ENCODE data around the gene GINS1. TPM values are rescaled to one million over a fixed set of nuclear protein-coding genes. Genes with fewer than 3 reads are reported as not detected.

Gene GINS1
- total RNA-seq, 1 experiment from 2014 or later = 36.0 TPM

DNA sequence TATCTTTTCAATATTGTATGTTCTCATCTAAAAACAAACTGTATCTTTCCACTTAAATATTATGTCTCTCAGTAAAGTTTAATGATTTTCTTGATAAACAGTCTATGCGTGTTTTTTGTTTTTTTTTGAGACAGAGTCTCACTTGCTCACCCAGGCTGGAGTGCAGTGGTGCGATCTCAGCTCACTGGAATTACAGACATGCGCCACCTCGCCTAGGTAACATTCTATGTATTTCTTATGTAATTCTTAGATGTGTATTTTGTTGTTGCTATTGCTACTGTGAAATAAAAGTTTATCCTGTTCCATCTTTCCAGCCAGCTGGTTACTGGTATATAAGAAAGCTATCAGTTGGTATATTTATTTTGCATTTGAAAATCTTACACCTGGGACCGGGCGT lies 46.2 kb upstream of the GINS1 start:
- ChIA-PET POLR2A (interaction anchor here (0.8 kb wide), 1 partner anchor 15 kb away, joined by 4 read pairs; no protein-coding TSS in a partner anchor), CTCF (no interaction called here)
- in situ Hi-C loops (cut with HindIII; ENCODE audit: low pct_unique_long_range_greater_than_20kb, low sequenced_read_pairs) = no loop called here
- Histone ChIP-seq H3K4me3 (ENCODE audit: low read depth in 2 of 2, low read length in 2 of 2) (no peak overlapping the region), H3K27ac (ENCODE audit: low read length) (peak overlapping the region; percentile 64), H3K36me3 (ENCODE audit: control insufficient read depth, insufficient read depth, low read length) (no peaks in the 10 kb centered on the region), H3K27me3 (ENCODE audit: control insufficient read depth, insufficient read depth, low read length) (no peaks in the 10 kb centered on the region), H3K9me3 (ENCODE audit: control insufficient read depth, insufficient read depth, low read depth, low read length) (no peaks in the 10 kb centered on the region), H3K4me1 (ENCODE audit: control insufficient read depth, insufficient read depth, low read length) (peaks cover 20% of the 10 kb centered on the region)
- no peak for TF ChIP-seq REST (IDR thresholded peaks at IDR 0.05; ENCODE audit: insufficient read depth in 1 of 2, low read depth in 2 of 2, low read length in 1 of 2)
- TF ChIP-seq CTCF (IDR thresholded peaks at IDR 0.05) = no peak
- TF ChIP-seq TCF7L2 (IDR thresholded peaks at IDR 0.05; ENCODE audit: low read depth, low read length) = no peak
- TF ChIP-seq SIN3A (IDR thresholded peaks at IDR 0.05; ENCODE audit: borderline replicate concordance, insufficient read depth, low read depth, low read length) = no peak
- TF ChIP-seq POLR2AphosphoS5 (IDR thresholded peaks at IDR 0.05; ENCODE audit: low read depth, low read length) = no peak
- no peak for DNase-seq (ENCODE audit: low read depth, low spot score)
- BruUV-seq (replicated peaks) = no TSS peak
- peak; percentile 53; the same call in 1 of the 2 replicates for ATAC-seq
- intact Hi-C loops (cut with micrococcal nuclease; ENCODE audit: unreplicated experiment) = no loop called here

DNA sequence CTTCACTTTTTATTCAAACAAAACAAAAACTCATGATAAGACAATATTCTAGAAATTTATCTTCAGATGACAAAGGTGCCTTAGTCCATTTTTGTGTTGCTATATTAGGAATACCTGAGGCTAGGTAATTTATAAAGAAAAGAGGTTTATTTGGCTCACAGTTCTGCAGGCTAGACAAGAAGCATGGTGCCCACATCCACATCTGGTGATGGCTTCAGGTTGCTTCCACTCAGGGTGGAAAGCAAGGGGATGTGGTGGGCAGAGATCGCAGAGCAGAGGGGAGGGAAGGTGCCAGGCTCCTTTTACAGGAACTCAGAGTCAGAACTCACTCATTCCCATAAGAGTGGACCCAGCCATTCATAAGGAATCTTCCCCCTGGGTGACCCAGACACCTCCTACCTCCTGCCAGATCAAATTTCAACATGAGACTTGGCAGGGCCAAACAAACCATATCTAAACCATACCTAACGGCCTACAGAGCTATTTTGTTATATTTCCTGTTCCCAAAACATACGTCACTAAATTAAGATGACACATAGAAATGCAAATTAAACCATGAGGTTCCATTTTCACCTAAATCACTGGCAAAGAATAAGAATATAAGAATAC lies 43.2 kb upstream of the GINS1 start:
- TF ChIP-seq CTCF (IDR thresholded peaks at IDR 0.05) = no peak
- no peak for TF ChIP-seq POLR2AphosphoS5 (IDR thresholded peaks at IDR 0.05; ENCODE audit: low read depth, low read length)
- no peak for TF ChIP-seq TCF7L2 (IDR thresholded peaks at IDR 0.05; ENCODE audit: low read depth, low read length)
- TF ChIP-seq SIN3A (IDR thresholded peaks at IDR 0.05; ENCODE audit: borderline replicate concordance, insufficient read depth, low read depth, low read length) = no peak
- no peak for TF ChIP-seq REST (IDR thresholded peaks at IDR 0.05; ENCODE audit: insufficient read depth in 1 of 2, low read depth in 2 of 2, low read length in 1 of 2)
- POLR2A ChIA-PET = no interaction called here
- intact Hi-C loops (cut with micrococcal nuclease; ENCODE audit: unreplicated experiment) = no loop called here
- CTCF ChIA-PET = no interaction called here
- no peak overlapping the region for H3K27ac ChIP-seq (ENCODE audit: low read length)
- H3K4me1 ChIP-seq (ENCODE audit: control insufficient read depth, insufficient read depth, low read length) = peaks cover 11% of the 10 kb centered on the region
- ATAC-seq (no peak), DNase-seq (ENCODE audit: low read depth, low spot score) (no peak)
- no peak overlapping the region for H3K4me3 ChIP-seq (ENCODE audit: low read depth in 2 of 2, low read length in 2 of 2)
- H3K9me3 ChIP-seq (ENCODE audit: control insufficient read depth, insufficient read depth, low read depth, low read length) = no peaks in the 10 kb centered on the region
- BruUV-seq (replicated peaks) = no TSS peak
- no peaks in the 10 kb centered on the region for H3K27me3 ChIP-seq (ENCODE audit: control insufficient read depth, insufficient read depth, low read length)
- in situ Hi-C loops (cut with HindIII; ENCODE audit: low pct_unique_long_range_greater_than_20kb, low sequenced_read_pairs) = no loop called here
- no peaks in the 10 kb centered on the region for H3K36me3 ChIP-seq (ENCODE audit: control insufficient read depth, insufficient read depth, low read length)

Data from Panc1 (cell line).